B cell (primary cell): ENCODE measurements around the gene HOXA11. TPM values are rescaled to one million over a fixed set of nuclear protein-coding genes. Genes with fewer than 3 reads are reported as not detected.
A peak's percentile ranks its signal among the peaks of the same experiment; 100 is the strongest.

Experiments
- ATAC-seq: fragments of 200-7000 bp; cut with Tn5 transposase; one replicate; pipeline ENCODE4 v1.10.0; 2021; ENCODE audit warnings: low read depth, mild to moderate bottlenecking, moderate number of reproducible peaks, moderate library complexity
- CTCF ChIA-PET: fragments of 350-600 bp; sonication (Branson Sonifier 250); formaldehyde crosslinking; loops from one replicate; lab custom pipeline; 2021; ENCODE audit warnings: antibody characterized with exemption, inconsistent platforms; lab: Charles Lee
- POLR2A ChIA-PET: fragments of 350-600 bp; sonication (Branson Sonifier 250); formaldehyde crosslinking; loops from one replicate; lab custom pipeline; 2021; ENCODE audit warnings: antibody characterized with exemption; lab: Charles Lee
- DNase-seq: peaks from one replicate; pipeline ENCODE4 v3.0.0; 2013
- H2AFZ ChIP-seq: 2 replicates; pipeline ENCODE4 v1.6.1; 2012; ENCODE audit warnings: mild to moderate bottlenecking, low read depth, low read length; ENCODE audit not compliant: insufficient read depth, poor library complexity, severe bottlenecking
- H3K27ac ChIP-seq, 2 donors: 1 replicate in 1 of 2; 2 replicates in 1 of 2; pipeline ENCODE4 v1.5.1; 2012 to 2013; ENCODE audit warnings: low read length in 2 of 2, mild to moderate bottlenecking in 2 of 2, moderate library complexity in 1 of 2
- H3K27me3 ChIP-seq, 4 experiments: fragments of 200-600 bp in 1 of 4; sonication (generic) in 1 of 4; replicated peaks in 1 of 4; 1 replicate in 2 of 4; 2 replicates in 2 of 4; pipeline versions ENCODE4 v1.6.1 to v1.7.0; 2013 to 2016; ENCODE audit warnings: low read length in 3 of 4, mild to moderate bottlenecking in 2 of 4, mixed read lengths in 1 of 4, moderate library complexity in 1 of 4; ENCODE audit not compliant: insufficient read depth in 4 of 4, control insufficient read depth in 3 of 4; ENCODE audit errors: control extremely low read depth in 1 of 4
- H3K36me3 ChIP-seq, 2 experiments: replicated peaks in 1 of 2; 1 replicate in 1 of 2; 2 replicates in 1 of 2; pipeline versions ENCODE4 v1.6.1 to v1.7.1; 2013; ENCODE audit warnings: low read length in 1 of 2; ENCODE audit not compliant: insufficient read depth in 2 of 2, control insufficient read depth in 1 of 2; ENCODE audit errors: control extremely low read depth in 1 of 2, extremely low read depth in 1 of 2
- H3K4me1 ChIP-seq, 2 donors: fragments of 200-600 bp in 1 of 2; sonication (generic) in 1 of 2; 1 replicate in 1 of 2; 2 replicates in 1 of 2; pipeline versions ENCODE4 v1.5.1 to v1.6.1; 2013 to 2017; ENCODE audit warnings: low read length in 2 of 2; ENCODE audit not compliant: control insufficient read depth in 2 of 2, insufficient read depth in 2 of 2
- H3K4me2 ChIP-seq: replicated peaks from 2 replicates; pipeline ENCODE3; 2012; ENCODE audit warnings: mild to moderate bottlenecking, low read depth, low read length; ENCODE audit not compliant: poor library complexity, severe bottlenecking
- H3K4me3 ChIP-seq, 5 experiments: fragments of 200-600 bp in 1 of 5; sonication (generic) in 1 of 5; 1 replicate in 3 of 5; 2 replicates in 2 of 5; pipeline versions ENCODE4 v1.5.1 to v1.7.0; 2011 to 2016; ENCODE audit warnings: low read length in 4 of 5, mild to moderate bottlenecking in 4 of 5, low read depth in 2 of 5, control low read depth in 1 of 5, moderate library complexity in 1 of 5; ENCODE audit not compliant: insufficient read depth in 1 of 5; ENCODE audit errors: control extremely low read depth in 1 of 5, extremely low read depth in 1 of 5
- H3K79me2 ChIP-seq: fragments of 200-600 bp; sonication (generic); one replicate; pipeline ENCODE4 v1.6.0; 2016; ENCODE audit warnings: low read length; ENCODE audit not compliant: control insufficient read depth, insufficient read depth
- H3K9ac ChIP-seq: fragments of 200-600 bp; sonication (generic); 2 replicates; pipeline ENCODE4 v1.6.1; 2017; ENCODE audit warnings: mild to moderate bottlenecking, low read length, moderate library complexity
- H3K9me3 ChIP-seq, 3 donors: one replicate each; pipeline versions ENCODE4 v1.6.1 to v1.7.1; 2013; ENCODE audit warnings: low read length in 2 of 3; ENCODE audit not compliant: control insufficient read depth in 2 of 3, insufficient read depth in 1 of 3; ENCODE audit errors: control extremely low read depth in 1 of 3
- H4K20me1 ChIP-seq: 2 replicates; pipeline ENCODE4 v1.6.0; 2012; ENCODE audit warnings: mild to moderate bottlenecking, low read length; ENCODE audit not compliant: insufficient read depth, control insufficient read depth, poor library complexity, severe bottlenecking
- H3K27ac Mint-ChIP-seq: one replicate; pipeline ENCODE4 v1.8.0; 2021; ENCODE audit warnings: mixed read lengths
- H3K27me3 Mint-ChIP-seq: one replicate; pipeline ENCODE4 v1.8.0; 2021; ENCODE audit warnings: mixed read lengths
- H3K4me1 Mint-ChIP-seq: one replicate; pipeline ENCODE4 v1.8.0; 2021; ENCODE audit warnings: mixed read lengths
- H3K4me3 Mint-ChIP-seq: one replicate; pipeline ENCODE4 v1.8.0; 2021; ENCODE audit warnings: mixed read lengths
- H3K9me3 Mint-ChIP-seq: one replicate; pipeline ENCODE4 v1.8.0; 2022; ENCODE audit warnings: mixed read lengths; ENCODE audit not compliant: insufficient read depth
- CTCF ChIP-seq: fragments of 200-600 bp; IDR thresholded peaks from one replicate; pipeline ENCODE4 v1.8.0; 2022; ENCODE audit warnings: antibody characterized with exemption, mild to moderate bottlenecking
- EZH2 ChIP-seq: IDR thresholded peaks from 2 replicates; pipeline ENCODE4 v1.6.1; 2012; ENCODE audit warnings: borderline replicate concordance, low read depth, mild to moderate bottlenecking, moderate library complexity, low read length; ENCODE audit not compliant: insufficient read depth, poor library complexity, severe bottlenecking
- WGBS: methylation state at CpG from one replicate; pipeline ENCODE4 v1.1.5; 2013; ENCODE audit warnings: missing lambda C conversion rate; ENCODE audit not compliant: insufficient coverage; 5-methylcytosine and 5-hydroxymethylcytosine counted together
- intact Hi-C: fragments of 100-400 bp; cut with micrococcal nuclease; formaldehyde crosslinking; loops from one replicate; pipeline ENCODE4 v1.10.0; 2022
- polyA plus RNA-seq: library from polyadenylated mRNA; depleted of rRNA; stranded (reverse); fragments of >200 nt; gene quantifications from 2 replicates; pipeline ENCODE4 v1.2.3, GENCODE V29; 2012
- total RNA-seq, 2 donors: library from RNA; stranded (reverse); fragments of 120-200 nt in 1 of 2; gene quantifications; 1 replicate in 1 of 2; 2 replicates in 1 of 2; pipeline versions ENCODE4 v1.2.3 to v1.2.4, GENCODE V29; 2013 to 2022

Gene HOXA11
- total and polyA plus RNA-seq, 2 donors (not counting 1 experiment from before 2014, with no cell fraction given) = not detected

GRCh38 chr7:27189295-27189996, 4.4 kb upstream of the HOXA11 start:
- Histone ChIP-seq H3K9ac (no peak overlapping the region), H3K4me3 (no peak overlapping the region), H3K36me3 (no peaks in the 10 kb centered on the region), H3K79me2 (no peaks in the 10 kb centered on the region), H3K9me3 (peaks cover 0 to 76% (median 9%) of the 10 kb centered on the region in 3 donors), H2AFZ (no peak overlapping the region), H3K4me1 (peaks cover 55 to 77% of the 10 kb centered on the region in 2 donors), H3K27ac (no peak overlapping the region), H3K27me3 (peaks cover 0 to 98% (median 84%) of the 10 kb centered on the region in 4 experiments), H3K4me2 (peak overlapping the region; percentile 56), H4K20me1 (no peaks in the 10 kb centered on the region)
- POLR2A ChIA-PET = no interaction called here
- peak overlapping the region; percentile 47 for H3K27ac Mint-ChIP-seq
- intact Hi-C loops = loop anchor here (5.0 kb wide), 1 partner anchor 37 kb away; the partner anchor contains the start of gene HOXA3
- peaks cover 47% of the 10 kb centered on the region for H3K4me1 Mint-ChIP-seq
- H3K4me3 Mint-ChIP-seq = peak overlapping the region; percentile 48
- ATAC-seq (no peak), DNase-seq (peak; percentile 14)
- CTCF ChIA-PET = interaction anchor here (5.9 kb wide), 1 partner anchor 28 kb away, joined by 28 read pairs; no protein-coding TSS in a partner anchor
- WGBS = 21% methylated on average over 22 of the region's 22 CpGs
- H3K27me3 Mint-ChIP-seq = peaks cover 88% of the 10 kb centered on the region
- TF ChIP-seq EZH2 (no peak), CTCF (no peak)
- no peaks in the 10 kb centered on the region for H3K9me3 Mint-ChIP-seq
